ENCODE data around the gene ANKFN1.

GRCh38 chr17:56324676-56325075, 171.4 kb downstream of the ANKFN1 start:
- TF ChIP-seq CTCF (IDR thresholded peaks at IDR 0.05) (no peak), REST (IDR thresholded peaks at IDR 0.05; ENCODE audit: insufficient read depth in 1 of 2, low read depth in 2 of 2, low read length in 1 of 2) (no peak), POLR2AphosphoS5 (IDR thresholded peaks at IDR 0.05; ENCODE audit: low read depth, low read length) (no peak)
